HCT116 (cell line): ENCODE measurements around the gene SNTB2. TPM values are rescaled to one million over a fixed set of nuclear protein-coding genes. Genes with fewer than 3 reads are reported as not detected.

Experiments
- ATAC-seq: fragments of 200-7000 bp; cut with Tn5 transposase; 2 replicates; pipeline ENCODE4 v1.9.1; 2020; ENCODE audit warnings: mild to moderate bottlenecking, moderate library complexity
- BruUV-seq: library from RNA; stranded (reverse); fragments of 400-500 nt; replicated peaks from 2 replicates; lab custom pipeline; 2021; lab: Mats Ljungman, UMichigan
- CTCF ChIA-PET: fragments of 300-600 bp; sonication (Branson Sonifier 250); formaldehyde crosslinking; loops from one replicate; lab custom pipeline; 2021; ENCODE audit warnings: antibody characterized with exemption; lab: Charles Lee
- POLR2A ChIA-PET: fragments of 300-600, 350-600 bp; sonication (Branson Sonifier 250); formaldehyde crosslinking; loops from one replicate; lab custom pipeline; 2021; ENCODE audit warnings: antibody characterized with exemption; lab: Charles Lee
- RAD21 ChIA-PET, 2 experiments: fragments of 300-600 bp; sonication (Branson Sonifier 250); formaldehyde crosslinking; loops; one replicate each; lab custom pipeline; 2023; ENCODE audit warnings: low total read pairs in 2 of 2; ENCODE audit not compliant: uncharacterized antibody in 2 of 2, unreplicated experiment in 2 of 2, low non-redundant PET in 1 of 2; lab: Charles Lee
- DNase-seq: peaks from one replicate; pipeline ENCODE4 v3.0.0-alpha.2; 2010; ENCODE audit warnings: low read depth, low spot score
- H2AFZ ChIP-seq: fragments of 200-600 bp; shearing (Covaris generic), sonication (generic); 2 replicates; pipeline ENCODE4 v1.6.1; 2017; ENCODE audit warnings: low read depth, mixed run types, mixed read lengths, antibody characterized with exemption, low read length; ENCODE audit not compliant: poor library complexity, severe bottlenecking
- H3K27ac ChIP-seq: 2 replicates; pipeline ENCODE4 v1.5.1; 2012; ENCODE audit warnings: low read depth, low read length
- H3K27me3 ChIP-seq: fragments of 200-600 bp; sonication (generic); 2 replicates; pipeline ENCODE4 v1.6.1; 2016; ENCODE audit warnings: mixed run types, low read length, mixed read lengths; ENCODE audit not compliant: insufficient read depth
- H3K36me3 ChIP-seq, 2 experiments: fragments of 200-500 bp in 1 of 2; fragments of 200-600 bp in 1 of 2; sonication (Bioruptor generic) in 1 of 2; sonication (generic) in 1 of 2; 2 replicates each; pipeline versions ENCODE4 v1.5.1 to v1.6.1; 2014 to 2016; ENCODE audit warnings: low read length in 2 of 2, inconsistent platforms in 1 of 2, mixed read lengths in 1 of 2, mixed run types in 1 of 2; ENCODE audit not compliant: insufficient read depth in 2 of 2, control insufficient read depth in 1 of 2
- H3K4me1 ChIP-seq, 2 experiments: fragments of 200-600 bp in 1 of 2; sonication (generic) in 1 of 2; 2 replicates each; pipeline versions ENCODE4 v1.5.1 to v1.6.1; 2012 to 2017; ENCODE audit warnings: low read length in 2 of 2, inconsistent platforms in 1 of 2, mild to moderate bottlenecking in 1 of 2, mixed read lengths in 1 of 2, mixed run types in 1 of 2, moderate library complexity in 1 of 2; ENCODE audit not compliant: insufficient read depth in 2 of 2, control insufficient read depth in 1 of 2
- H3K4me2 ChIP-seq: fragments of 200-600 bp; sonication (generic); 2 replicates; pipeline ENCODE4 v1.6.1; 2017; ENCODE audit warnings: mixed run types, low read length, mixed read lengths
- H3K4me3 ChIP-seq, 2 experiments: fragments of 200-600 bp in 1 of 2; sonication (generic) in 1 of 2; replicated peaks in 1 of 2; 2 replicates each; pipeline ENCODE4 v1.5.1; 2011 to 2016; ENCODE audit warnings: low read length in 2 of 2, control low read depth in 1 of 2, low read depth in 1 of 2, mild to moderate bottlenecking in 1 of 2, mixed read lengths in 1 of 2, mixed run types in 1 of 2
- H3K79me2 ChIP-seq: fragments of 200-600 bp; sonication (generic); 2 replicates; pipeline ENCODE4 v1.6.1; 2017; ENCODE audit warnings: mild to moderate bottlenecking, mixed run types, low read length, moderate library complexity, mixed read lengths; ENCODE audit not compliant: insufficient read depth
- H3K9ac ChIP-seq: fragments of 200-600 bp; sonication (generic); 2 replicates; pipeline ENCODE4 v1.6.1; 2016; ENCODE audit warnings: low read length, mixed read lengths
- H3K9me2 ChIP-seq: fragments of 200-600 bp; sonication (generic), shearing (Covaris generic); 2 replicates; pipeline ENCODE4 v1.6.1; 2017; ENCODE audit warnings: mixed run types, mild to moderate bottlenecking, moderate library complexity; ENCODE audit not compliant: insufficient read depth
- H3K9me3 ChIP-seq, 2 experiments: fragments of 200-500 bp in 1 of 2; fragments of 200-600 bp in 1 of 2; sonication (Bioruptor generic) in 1 of 2; sonication (generic) in 1 of 2; 2 replicates each; pipeline ENCODE4 v1.6.1; 2014 to 2017; ENCODE audit warnings: low read length in 2 of 2, mixed read lengths in 2 of 2, inconsistent platforms in 1 of 2, low read depth in 1 of 2, mild to moderate bottlenecking in 1 of 2, mixed run types in 1 of 2, moderate library complexity in 1 of 2; ENCODE audit not compliant: control insufficient read depth in 1 of 2, insufficient read depth in 1 of 2
- H4K20me1 ChIP-seq: fragments of 200-600 bp; sonication (generic), shearing (Covaris generic); 2 replicates; pipeline ENCODE4 v1.6.1; 2017; ENCODE audit warnings: mixed run types, mild to moderate bottlenecking, moderate library complexity; ENCODE audit not compliant: insufficient read depth
- CBX3 ChIP-seq: IDR thresholded peaks from 2 replicates; pipeline ENCODE4 v1.6.1; 2012; ENCODE audit warnings: low read depth
- CEBPB ChIP-seq: IDR thresholded peaks from 2 replicates; pipeline ENCODE4 v1.6.1; 2012; ENCODE audit warnings: low read depth
- EGR1 ChIP-seq: IDR thresholded peaks from 2 replicates; pipeline ENCODE4 v1.6.1; 2012; ENCODE audit warnings: low read depth
- ELF1 ChIP-seq: IDR thresholded peaks from 2 replicates; pipeline ENCODE4 v1.6.1; 2012; ENCODE audit warnings: low read depth, borderline replicate concordance
- EZH2phosphoT487 ChIP-seq: fragments of 200-600 bp; IDR thresholded peaks from 2 replicates; pipeline ENCODE4 v1.6.1; 2018; ENCODE audit warnings: antibody characterized with exemption, borderline replicate concordance
- FOSL1 ChIP-seq: IDR thresholded peaks from 2 replicates; pipeline ENCODE4 v1.6.1; 2012; ENCODE audit warnings: low read depth
- JUND ChIP-seq: IDR thresholded peaks from 2 replicates; pipeline ENCODE4 v1.6.1; 2012
- POLR2A ChIP-seq: IDR thresholded peaks from 2 replicates; pipeline ENCODE4 v1.7.0; 2011; ENCODE audit warnings: borderline replicate concordance; ENCODE audit not compliant: insufficient read depth, insufficient read length; ENCODE audit errors: extremely low read depth
- POLR2AphosphoS5 ChIP-seq: IDR thresholded peaks from 2 replicates; pipeline ENCODE4 v1.6.1; 2011; ENCODE audit warnings: mild to moderate bottlenecking, low read depth, low read length, moderate library complexity
- RAD21 ChIP-seq: IDR thresholded peaks from 2 replicates; pipeline ENCODE4 v1.6.1; 2012; ENCODE audit warnings: low read depth, mild to moderate bottlenecking
- SIN3A ChIP-seq: IDR thresholded peaks from 2 replicates; pipeline ENCODE4 v1.6.1; 2012; ENCODE audit warnings: low read depth
- SP1 ChIP-seq: IDR thresholded peaks from 2 replicates; pipeline ENCODE4 v1.6.1; 2012; ENCODE audit warnings: low read depth
- TCF7L2 ChIP-seq: IDR thresholded peaks from 2 replicates; pipeline ENCODE4 v1.7.0; 2011; ENCODE audit warnings: borderline replicate concordance, inconsistent platforms; ENCODE audit not compliant: insufficient read depth, insufficient read length; ENCODE audit errors: extremely low read depth
- YY1 ChIP-seq: IDR thresholded peaks from 2 replicates; pipeline ENCODE4 v1.6.1; 2011; ENCODE audit warnings: low read length, low read depth, moderate library complexity, mild to moderate bottlenecking; ENCODE audit not compliant: insufficient replicate concordance; ENCODE audit errors: extremely low read depth
- ZNF274 ChIP-seq: fragments of 200-500 bp; sonication (Bioruptor generic); IDR thresholded peaks from 2 replicates; pipeline ENCODE4 v1.6.1; 2014; ENCODE audit warnings: mild to moderate bottlenecking, low read depth, low read length, inconsistent platforms
- intact Hi-C: fragments of 100-400 bp; cut with micrococcal nuclease; formaldehyde crosslinking; loops from 2 replicates; pipeline ENCODE4 v1.10.0; 2022
- total RNA-seq: library from RNA; stranded (reverse); gene quantifications from one replicate; pipeline ENCODE4 v1.2.1, GENCODE V29; 2021; ENCODE audit not compliant: unreplicated experiment
- TF ChIP-seq, protein P1 (sequence below): IDR thresholded peaks from 2 replicates; pipeline ENCODE4 v1.6.1; 2012
- TF ChIP-seq, protein P2 (sequence below), 3 experiments: fragments of 200-600 bp in 1 of 3; sonication (generic) in 1 of 3; IDR thresholded peaks in 2 of 3; conservative IDR thresholded peaks in 1 of 3; 2 replicates each; pipeline ENCODE4 v1.5.1; 2012 to 2017; ENCODE audit warnings: low read depth in 2 of 3, low read length in 2 of 3, antibody characterized with exemption in 1 of 3, borderline replicate concordance in 1 of 3, control low read depth in 1 of 3, mild to moderate bottlenecking in 1 of 3, mixed read lengths in 1 of 3, mixed run types in 1 of 3, moderate library complexity in 1 of 3; ENCODE audit not compliant: insufficient read depth in 1 of 3
- TF ChIP-seq, protein P3 (sequence below): IDR thresholded peaks from 2 replicates; pipeline ENCODE4 v1.6.1; 2012; ENCODE audit warnings: low read depth

Gene SNTB2
- total RNA-seq, 1 experiment from 2014 or later, result 38.1 TPM

DNA sequence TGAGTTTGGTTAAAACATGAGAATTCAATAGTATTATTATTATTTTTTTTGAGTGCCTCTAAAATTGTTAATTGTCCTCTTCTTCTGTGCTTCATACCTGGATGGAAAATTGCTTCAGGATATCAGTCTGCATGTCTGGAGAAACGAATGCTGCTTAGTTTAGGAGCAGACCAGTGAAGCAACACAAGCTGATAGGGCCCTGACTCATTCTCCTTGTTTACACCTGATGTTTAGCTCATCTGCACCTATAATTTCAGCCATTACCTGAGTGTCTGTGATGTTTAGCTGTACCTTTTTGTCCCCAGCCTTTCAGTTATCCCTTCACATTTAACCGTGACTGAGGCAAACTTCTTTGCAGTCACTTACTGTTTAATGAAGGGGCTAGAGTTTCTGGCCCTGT lies 14.8 kb downstream of the SNTB2 start:
- ChIA-PET CTCF (no interaction called here), POLR2A (no interaction called here), RAD21 (no interaction called here)
- no peak overlapping the region for H3K9ac ChIP-seq
- TF ChIP-seq YY1 (no peak), SIN3A (no peak), FOSL1 (no peak), SP1 (no peak), RAD21 (no peak), JUND (no peak), CEBPB (no peak), POLR2AphosphoS5 (no peak), ELF1 (no peak), ZNF274 (no peak), TCF7L2 (no peak), EGR1 (no peak)
- H3K9me3 ChIP-seq, result no peaks in the 10 kb centered on the region
- H3K4me2 ChIP-seq, result no peak overlapping the region
- no peaks in the 10 kb centered on the region for H3K9me2 ChIP-seq
- H3K27me3 ChIP-seq, result no peaks in the 10 kb centered on the region
- no peak for DNase-seq
- peaks cover 36% of the 10 kb centered on the region for H3K79me2 ChIP-seq
- H2AFZ ChIP-seq, result no peak overlapping the region
- ATAC-seq, result no peak
- BruUV-seq, result no TSS peak
- no peaks in the 10 kb centered on the region for H4K20me1 ChIP-seq
- no peak overlapping the region for H3K27ac ChIP-seq
- no peak overlapping the region for H3K4me3 ChIP-seq
- H3K36me3 ChIP-seq, result no peaks in the 10 kb centered on the region
- intact Hi-C loops, result no loop called here
- H3K4me1 ChIP-seq, result peaks cover 3 to 8% of the 10 kb centered on the region in 2 experiments; a peak in 3 of 4 replicates

DNA sequence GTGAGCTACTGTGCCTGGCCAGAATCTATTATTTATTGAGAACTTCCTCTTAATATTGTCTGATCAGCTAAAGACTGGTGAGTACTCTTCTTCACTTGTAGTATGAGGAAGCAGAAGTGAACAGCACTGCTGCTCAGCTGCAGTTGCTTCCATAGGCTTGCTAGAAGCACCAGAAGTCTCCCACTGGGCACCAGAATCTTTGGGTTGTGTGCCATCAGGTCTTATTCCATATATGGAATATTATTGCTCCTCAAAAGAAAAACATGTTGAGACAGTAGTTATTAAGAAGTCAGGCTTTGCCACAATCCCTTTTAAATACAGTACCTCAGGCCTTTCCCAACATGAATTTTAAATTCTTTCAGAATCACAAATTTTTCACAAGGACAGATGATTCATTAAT lies 17.2 kb downstream of the SNTB2 start:
- H4K20me1 ChIP-seq, result no peaks in the 10 kb centered on the region
- peaks cover 3 to 8% of the 10 kb centered on the region in 2 experiments; a peak in 3 of 4 replicates for H3K4me1 ChIP-seq
- H2AFZ ChIP-seq, result no peak overlapping the region
- H3K9me3 ChIP-seq, result no peaks in the 10 kb centered on the region
- intact Hi-C loops, result no loop called here
- RAD21 ChIA-PET, result no interaction called here
- POLR2A ChIA-PET, result no interaction called here
- H3K9ac ChIP-seq, result no peak overlapping the region
- H3K79me2 ChIP-seq, result peaks cover 17% of the 10 kb centered on the region
- no peak overlapping the region for H3K4me2 ChIP-seq
- no peak overlapping the region for H3K4me3 ChIP-seq
- no peaks in the 10 kb centered on the region for H3K27me3 ChIP-seq
- DNase-seq (no peak), ATAC-seq (no peak)
- no TSS peak for BruUV-seq
- no peak overlapping the region for H3K27ac ChIP-seq
- CTCF ChIA-PET, result no interaction called here
- H3K36me3 ChIP-seq, result no peaks in the 10 kb centered on the region
- no peaks in the 10 kb centered on the region for H3K9me2 ChIP-seq
- no peak for TF ChIP-seq ZNF274
- no peak for TF ChIP-seq EZH2phosphoT487
- TF ChIP-seq, protein P1, sequence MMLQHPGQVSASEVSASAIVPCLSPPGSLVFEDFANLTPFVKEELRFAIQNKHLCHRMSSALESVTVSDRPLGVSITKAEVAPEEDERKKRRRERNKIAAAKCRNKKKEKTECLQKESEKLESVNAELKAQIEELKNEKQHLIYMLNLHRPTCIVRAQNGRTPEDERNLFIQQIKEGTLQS, result no peak
- no peak for TF ChIP-seq SP1
- TF ChIP-seq, protein P2, sequence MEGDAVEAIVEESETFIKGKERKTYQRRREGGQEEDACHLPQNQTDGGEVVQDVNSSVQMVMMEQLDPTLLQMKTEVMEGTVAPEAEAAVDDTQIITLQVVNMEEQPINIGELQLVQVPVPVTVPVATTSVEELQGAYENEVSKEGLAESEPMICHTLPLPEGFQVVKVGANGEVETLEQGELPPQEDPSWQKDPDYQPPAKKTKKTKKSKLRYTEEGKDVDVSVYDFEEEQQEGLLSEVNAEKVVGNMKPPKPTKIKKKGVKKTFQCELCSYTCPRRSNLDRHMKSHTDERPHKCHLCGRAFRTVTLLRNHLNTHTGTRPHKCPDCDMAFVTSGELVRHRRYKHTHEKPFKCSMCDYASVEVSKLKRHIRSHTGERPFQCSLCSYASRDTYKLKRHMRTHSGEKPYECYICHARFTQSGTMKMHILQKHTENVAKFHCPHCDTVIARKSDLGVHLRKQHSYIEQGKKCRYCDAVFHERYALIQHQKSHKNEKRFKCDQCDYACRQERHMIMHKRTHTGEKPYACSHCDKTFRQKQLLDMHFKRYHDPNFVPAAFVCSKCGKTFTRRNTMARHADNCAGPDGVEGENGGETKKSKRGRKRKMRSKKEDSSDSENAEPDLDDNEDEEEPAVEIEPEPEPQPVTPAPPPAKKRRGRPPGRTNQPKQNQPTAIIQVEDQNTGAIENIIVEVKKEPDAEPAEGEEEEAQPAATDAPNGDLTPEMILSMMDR (IDR thresholded peaks at IDR 0.05 in 2 of 3, conservative IDR thresholded peaks at IDR 0.05 in 1 of 3; ENCODE audit: borderline replicate concordance in 1 of 3, insufficient read depth in 1 of 3, low read depth in 2 of 3, low read length in 2 of 3), result no peak
- no peak for TF ChIP-seq CBX3
- TF ChIP-seq POLR2AphosphoS5, result no peak
- TF ChIP-seq POLR2A, result no peak
- TF ChIP-seq, protein P3, sequence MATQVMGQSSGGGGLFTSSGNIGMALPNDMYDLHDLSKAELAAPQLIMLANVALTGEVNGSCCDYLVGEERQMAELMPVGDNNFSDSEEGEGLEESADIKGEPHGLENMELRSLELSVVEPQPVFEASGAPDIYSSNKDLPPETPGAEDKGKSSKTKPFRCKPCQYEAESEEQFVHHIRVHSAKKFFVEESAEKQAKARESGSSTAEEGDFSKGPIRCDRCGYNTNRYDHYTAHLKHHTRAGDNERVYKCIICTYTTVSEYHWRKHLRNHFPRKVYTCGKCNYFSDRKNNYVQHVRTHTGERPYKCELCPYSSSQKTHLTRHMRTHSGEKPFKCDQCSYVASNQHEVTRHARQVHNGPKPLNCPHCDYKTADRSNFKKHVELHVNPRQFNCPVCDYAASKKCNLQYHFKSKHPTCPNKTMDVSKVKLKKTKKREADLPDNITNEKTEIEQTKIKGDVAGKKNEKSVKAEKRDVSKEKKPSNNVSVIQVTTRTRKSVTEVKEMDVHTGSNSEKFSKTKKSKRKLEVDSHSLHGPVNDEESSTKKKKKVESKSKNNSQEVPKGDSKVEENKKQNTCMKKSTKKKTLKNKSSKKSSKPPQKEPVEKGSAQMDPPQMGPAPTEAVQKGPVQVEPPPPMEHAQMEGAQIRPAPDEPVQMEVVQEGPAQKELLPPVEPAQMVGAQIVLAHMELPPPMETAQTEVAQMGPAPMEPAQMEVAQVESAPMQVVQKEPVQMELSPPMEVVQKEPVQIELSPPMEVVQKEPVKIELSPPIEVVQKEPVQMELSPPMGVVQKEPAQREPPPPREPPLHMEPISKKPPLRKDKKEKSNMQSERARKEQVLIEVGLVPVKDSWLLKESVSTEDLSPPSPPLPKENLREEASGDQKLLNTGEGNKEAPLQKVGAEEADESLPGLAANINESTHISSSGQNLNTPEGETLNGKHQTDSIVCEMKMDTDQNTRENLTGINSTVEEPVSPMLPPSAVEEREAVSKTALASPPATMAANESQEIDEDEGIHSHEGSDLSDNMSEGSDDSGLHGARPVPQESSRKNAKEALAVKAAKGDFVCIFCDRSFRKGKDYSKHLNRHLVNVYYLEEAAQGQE, result no peak
